Jurkat, Clone E6-1 (cell line): ENCODE measurements around the gene PNMA1. TPM values are rescaled to one million over a fixed set of nuclear protein-coding genes. Genes with fewer than 3 reads are reported as not detected.
A peak's percentile ranks its signal among the peaks of the same experiment; 100 is the strongest.

Experiments
- DNase-seq: peaks from one replicate; pipeline ENCODE4 v3.0.0-alpha.2; 2011; ENCODE audit warnings: low read depth, low spot score
- H3K4me3 ChIP-seq: 2 replicates; pipeline ENCODE4 v1.5.1; 2011; ENCODE audit warnings: mild to moderate bottlenecking, low read length, control low read depth, moderate library complexity
- polyA plus RNA-seq: library from polyadenylated mRNA; unstranded; fragments of >200 nt; gene quantifications from one replicate; pipeline ENCODE4 v1.2.1, GENCODE V29; 2012; ENCODE audit warnings: missing spikeins; ENCODE audit not compliant: insufficient read length, insufficient read depth

PNMA1 gene, protein sequence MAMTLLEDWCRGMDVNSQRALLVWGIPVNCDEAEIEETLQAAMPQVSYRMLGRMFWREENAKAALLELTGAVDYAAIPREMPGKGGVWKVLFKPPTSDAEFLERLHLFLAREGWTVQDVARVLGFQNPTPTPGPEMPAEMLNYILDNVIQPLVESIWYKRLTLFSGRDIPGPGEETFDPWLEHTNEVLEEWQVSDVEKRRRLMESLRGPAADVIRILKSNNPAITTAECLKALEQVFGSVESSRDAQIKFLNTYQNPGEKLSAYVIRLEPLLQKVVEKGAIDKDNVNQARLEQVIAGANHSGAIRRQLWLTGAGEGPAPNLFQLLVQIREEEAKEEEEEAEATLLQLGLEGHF
- polyA plus RNA-seq, result 21.7 TPM

DNA sequence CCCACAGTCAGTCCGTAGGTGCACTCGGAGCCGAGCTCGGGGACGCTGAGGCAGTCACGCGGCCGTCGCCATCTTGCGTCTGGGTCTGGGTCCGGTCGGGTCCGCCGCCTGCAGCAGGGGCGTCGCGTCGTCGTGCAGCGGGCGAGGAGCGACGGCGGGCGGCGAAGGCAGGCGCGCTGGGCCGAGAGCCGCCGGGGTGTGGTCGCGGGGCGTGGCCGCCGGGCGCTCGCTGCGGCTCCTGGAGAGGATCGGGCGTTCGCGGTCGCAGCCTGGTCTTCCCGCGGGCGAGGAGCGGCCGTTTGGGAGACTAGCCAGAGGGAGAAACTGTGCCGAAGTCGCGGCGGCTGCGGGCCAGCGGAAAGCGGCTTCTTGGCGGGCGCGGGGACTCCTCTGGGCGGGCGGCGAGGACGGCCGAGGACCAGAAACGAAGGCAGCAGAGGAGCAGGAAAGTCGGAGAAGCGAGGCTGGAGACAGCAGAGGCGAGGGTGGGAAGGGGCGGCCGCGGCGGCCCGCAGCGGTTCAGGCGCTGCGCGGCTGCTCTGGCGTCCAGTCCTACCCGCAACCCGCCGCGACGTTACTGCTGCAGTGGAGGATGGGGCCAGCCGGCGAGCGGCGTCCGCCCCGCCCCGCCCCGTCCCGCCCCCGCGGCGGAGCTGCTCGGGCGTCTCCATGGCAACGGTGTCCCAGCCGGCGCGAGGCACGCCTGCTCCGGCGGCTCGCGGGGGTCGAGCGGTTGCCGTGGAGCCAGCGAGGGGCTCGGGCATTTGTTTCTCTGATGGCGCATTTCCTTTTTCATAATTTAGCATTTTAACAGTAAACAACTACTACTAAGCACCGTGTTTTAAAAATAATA, at the start of gene PNMA1:
TSS of gene PNMA1 (minus strand) at position 582 of the 853 bp plus-strand sequence. CDS start 745 bp downstream, outside the sequence.
- DNase-seq, result peak; percentile 45
- H3K4me3 ChIP-seq, result peak within 1 kb of the TSS; percentile 66

DNA sequence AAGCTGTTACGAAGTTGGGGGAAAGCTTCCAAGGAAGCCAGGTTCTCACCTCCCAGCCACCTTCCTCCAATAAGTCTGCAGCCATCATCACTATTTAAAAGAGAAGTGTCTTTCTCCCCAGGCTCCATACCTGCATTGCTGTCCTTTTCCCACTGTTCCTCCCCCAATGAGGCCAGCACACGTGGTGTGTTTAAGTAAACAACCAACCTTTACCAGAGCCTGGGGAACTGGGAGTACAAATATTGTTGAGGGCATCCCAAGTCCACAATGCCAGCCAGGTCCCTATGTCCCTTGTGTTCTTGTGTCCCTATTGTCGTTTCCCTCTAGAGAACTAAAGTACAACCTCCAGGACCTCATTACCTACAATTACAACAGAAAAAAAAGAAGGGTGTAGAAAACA, 49.2 kb upstream of the PNMA1 start:
- no peak for DNase-seq
- H3K4me3 ChIP-seq, result no peak overlapping the region

DNA sequence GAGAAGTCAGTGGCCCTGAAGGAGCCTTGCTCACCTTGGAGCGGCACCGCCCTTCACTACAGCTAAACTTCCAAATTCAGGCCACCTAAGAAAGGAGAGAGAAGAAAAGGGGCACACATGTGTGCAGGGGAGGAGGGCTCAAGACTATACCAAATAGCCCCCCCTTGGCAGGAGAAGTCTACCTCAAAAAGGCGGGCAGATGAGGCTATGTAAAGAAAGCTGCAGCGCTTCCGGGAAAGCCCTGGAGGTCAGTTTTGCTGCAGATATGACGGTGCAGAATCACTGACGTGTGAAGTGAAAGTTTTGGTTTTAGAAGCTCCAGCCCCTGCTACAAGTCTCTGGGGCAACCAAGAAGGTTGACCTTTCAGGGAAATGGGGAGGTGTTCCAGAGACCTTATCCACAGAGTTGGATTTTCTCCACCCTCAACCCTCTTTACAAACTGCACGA, 48.2 kb upstream of the PNMA1 start:
- no peak for DNase-seq
- no peak overlapping the region for H3K4me3 ChIP-seq

DNA sequence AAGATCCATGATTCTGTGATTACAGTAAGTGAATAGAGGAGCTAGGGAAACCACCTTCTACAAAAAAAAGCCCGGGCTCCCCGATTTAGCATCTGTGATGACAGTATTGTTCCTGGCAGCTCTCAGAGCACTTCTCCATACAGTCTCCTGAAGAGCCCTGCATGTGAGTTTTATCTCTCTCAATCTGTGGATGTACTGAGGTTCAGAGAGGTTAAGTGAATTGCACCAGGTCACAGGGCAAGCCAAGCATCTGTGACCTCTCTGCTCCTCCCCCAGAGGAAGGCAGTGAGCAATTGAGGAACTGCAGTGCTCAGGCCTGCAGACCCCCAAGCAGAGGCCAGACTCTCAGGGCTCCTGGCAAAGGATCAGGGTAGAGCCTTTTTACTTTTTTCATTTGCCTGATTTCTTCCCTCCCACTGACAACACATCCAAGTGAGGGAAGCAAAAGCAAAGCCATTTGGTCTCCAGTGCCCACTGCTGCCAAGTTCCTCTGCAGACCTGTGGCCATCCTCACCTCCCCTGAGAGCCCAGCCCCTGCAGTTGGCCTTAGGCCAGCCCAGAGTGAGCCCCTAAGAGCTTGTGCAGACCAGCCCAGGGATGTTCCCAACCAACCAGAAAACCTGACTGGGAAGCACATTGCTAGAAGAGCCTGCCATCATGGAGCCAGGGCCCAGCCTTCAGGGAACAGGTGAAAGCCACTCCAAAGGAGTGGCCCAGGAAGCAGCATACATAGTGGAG, 47.6 kb upstream of the PNMA1 start:
- DNase-seq, result no peak
- no peak overlapping the region for H3K4me3 ChIP-seq

DNA sequence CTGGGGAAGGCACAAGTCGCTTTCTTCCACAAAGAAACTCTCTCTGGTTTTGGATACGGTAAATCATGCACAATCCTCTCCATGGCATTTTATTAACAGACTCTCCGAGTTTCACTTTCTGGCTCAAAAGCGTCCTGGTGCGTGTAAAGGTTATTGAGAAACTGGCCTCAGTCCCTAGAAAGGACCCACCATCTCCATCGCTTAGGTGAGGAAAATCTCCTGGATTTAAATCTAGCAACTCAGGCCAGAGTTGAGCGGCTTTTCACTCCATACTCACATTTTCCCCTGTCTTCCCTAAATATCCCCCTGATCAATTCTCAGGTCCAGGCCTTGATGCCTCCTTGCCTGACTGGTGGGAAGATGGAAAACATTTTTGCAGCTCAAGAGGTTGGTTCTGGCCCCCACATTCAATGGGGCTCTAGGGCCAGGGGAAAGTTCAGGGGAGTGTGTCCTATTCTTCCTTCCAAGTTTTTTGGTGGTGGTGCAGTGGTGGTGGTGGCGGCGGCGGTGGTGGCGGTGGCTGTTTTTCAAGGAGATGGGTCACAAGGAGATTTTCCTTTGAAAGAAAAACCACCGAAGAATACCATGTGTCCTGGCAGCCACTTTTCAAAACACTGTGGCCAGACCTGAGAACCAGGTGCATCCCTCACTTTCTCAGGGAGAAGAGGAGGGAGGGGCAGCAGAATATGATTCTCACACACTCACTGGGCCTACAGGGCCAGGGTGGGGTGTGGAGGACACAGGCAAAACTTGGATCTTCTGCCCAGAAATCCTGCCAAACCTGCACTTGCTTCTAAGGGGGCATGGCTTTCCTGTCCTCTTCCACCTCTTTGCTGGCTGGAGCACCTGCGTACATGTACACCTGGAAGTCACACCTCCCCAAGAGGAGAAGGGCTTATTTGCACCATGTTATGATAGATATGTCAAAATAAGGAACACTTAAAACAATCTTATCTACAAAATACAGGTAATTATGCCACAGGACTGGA, 46.7 kb upstream of the PNMA1 start:
- no peak for DNase-seq
- H3K4me3 ChIP-seq, result peak overlapping the region; percentile 85

DNA sequence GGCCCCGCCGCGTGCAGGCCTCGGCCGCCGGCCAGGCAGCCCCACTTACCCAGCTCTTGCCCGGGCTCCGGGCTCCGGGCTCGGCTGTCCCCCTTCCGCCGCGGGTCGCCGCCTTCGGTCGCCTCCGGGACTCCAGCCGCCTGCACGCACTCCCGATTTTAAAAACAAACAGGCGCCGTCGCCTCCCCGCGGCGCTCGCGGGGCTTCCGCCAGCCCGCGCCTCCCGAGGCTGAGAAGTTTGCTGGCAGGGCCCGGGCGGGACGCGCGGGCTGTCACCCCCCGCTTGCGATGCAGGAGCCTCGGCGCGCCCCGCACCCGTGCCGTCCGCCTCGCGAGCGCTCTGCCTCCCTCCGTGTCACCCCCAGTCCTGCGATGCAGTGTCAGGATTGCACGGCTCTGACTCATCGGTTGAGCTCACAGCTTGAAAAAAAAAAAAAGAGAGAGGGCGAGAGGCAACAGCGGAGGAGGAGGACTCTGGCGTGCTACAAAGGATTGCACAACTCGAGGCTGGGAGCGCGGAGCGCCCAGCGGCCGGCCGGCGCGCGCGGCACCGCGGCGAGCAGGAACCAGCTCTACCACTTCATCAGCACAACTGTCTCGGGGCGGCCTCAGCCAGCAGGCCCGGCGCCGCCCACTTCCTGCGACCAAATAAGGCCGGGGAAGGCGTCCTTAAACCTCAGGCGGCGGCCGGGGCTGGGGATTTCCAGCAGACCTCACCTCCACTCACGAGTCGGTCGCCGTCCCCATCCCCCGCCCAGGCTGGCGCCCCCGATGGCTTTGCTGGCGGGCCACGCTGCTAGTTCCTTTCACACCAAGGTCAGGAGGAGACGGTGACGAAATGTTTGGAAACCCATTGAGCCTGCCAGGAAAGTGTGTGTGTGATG, 45.8 kb upstream of the PNMA1 start:
- H3K4me3 ChIP-seq, result peak overlapping the region; percentile 85
- peak; percentile 90 for DNase-seq

DNA sequence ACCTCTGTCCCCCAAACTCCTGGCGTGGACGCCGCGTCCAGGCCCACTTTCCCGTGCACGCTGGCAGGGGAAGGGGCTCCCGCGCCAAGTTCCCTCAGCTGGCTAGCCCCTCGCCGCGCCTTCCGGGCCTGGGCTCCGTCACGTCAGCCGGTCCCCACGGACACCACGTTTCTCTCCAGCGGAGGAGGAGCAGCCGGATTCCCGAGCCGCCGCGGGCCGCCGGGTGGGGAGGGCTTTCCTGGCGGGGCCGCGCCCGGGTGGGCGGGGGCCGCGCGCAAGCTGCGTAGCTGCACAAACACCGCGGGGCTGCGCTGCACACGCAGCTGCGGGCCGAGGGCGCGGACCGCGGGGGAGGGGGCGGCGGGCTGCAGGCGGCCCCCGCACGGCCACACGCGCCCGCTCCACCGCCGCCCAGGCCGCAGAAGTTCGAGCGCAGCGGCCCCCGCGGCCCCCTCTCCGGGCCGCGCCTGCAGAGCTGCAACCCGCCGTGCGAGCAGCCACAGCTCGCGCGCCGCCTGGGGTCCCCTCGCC, 45.1 kb upstream of the PNMA1 start:
- DNase-seq, result no peak
- peak overlapping the region; percentile 85 for H3K4me3 ChIP-seq

DNA sequence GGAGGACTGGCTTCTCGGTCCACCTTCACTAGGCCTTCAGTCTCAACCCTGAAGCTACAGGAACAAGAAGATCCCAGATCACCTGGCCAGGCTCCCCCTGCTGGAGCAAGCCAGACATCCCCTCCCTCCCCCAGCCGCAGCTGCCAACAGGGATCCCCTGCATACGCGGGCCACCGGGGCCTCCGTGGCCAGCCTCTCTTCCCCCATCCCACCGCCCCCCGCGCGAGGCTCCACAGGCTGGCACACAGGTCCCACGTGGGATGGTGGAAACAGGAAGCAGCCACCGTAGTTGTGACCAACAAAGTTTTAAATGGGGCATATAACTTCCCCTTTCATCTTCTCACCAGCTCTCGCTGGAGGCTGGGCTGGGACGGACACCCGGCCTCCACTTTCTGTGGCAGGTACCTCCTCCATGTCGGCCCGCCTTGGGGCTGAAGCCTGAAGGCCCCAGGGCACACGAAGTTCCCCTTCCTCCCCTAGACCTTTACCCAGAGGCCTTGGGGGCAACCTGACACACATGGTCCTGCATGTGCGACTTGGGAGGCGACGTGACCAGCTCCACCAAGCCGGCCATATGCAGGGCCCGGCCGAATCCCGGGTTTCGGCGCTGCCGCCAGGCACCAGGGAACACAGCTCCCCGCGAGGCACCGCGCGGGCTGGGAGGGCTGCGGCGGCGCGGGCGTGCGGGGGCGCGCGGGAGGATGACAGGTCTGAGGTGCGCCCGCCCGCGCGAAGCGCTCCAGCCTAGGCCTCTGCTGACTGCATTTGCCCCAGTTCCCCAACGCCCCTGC, 44.4 kb upstream of the PNMA1 start:
- H3K4me3 ChIP-seq, result peak overlapping the region; percentile 85
- peak; percentile 79 for DNase-seq

DNA sequence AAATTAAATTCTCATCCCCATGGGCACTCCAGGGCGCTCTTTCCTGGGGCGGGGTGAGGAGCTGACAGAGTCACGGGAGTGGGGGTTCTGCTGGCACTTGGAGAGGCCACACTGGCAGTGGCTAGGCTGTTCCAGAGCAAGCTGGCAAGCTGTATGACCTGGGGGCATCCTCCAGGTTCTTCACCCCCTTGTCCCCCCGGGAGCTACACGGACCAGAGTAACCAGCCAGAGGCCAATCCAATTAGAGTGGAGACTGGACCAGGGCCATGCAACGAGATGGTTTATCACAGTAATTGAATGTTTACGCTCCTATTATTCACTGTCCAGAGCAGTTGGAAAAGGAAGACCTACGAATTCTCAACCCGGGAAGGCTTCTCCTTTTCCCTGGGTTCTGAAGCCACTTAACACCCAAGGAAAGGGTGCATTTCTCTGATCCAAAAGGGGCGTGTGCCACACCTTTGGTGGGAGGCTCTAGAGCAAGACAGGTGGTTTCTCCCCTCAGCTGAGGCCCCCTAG, 43.8 kb upstream of the PNMA1 start:
- no peak for DNase-seq
- H3K4me3 ChIP-seq, result peak overlapping the region; percentile 85

DNA sequence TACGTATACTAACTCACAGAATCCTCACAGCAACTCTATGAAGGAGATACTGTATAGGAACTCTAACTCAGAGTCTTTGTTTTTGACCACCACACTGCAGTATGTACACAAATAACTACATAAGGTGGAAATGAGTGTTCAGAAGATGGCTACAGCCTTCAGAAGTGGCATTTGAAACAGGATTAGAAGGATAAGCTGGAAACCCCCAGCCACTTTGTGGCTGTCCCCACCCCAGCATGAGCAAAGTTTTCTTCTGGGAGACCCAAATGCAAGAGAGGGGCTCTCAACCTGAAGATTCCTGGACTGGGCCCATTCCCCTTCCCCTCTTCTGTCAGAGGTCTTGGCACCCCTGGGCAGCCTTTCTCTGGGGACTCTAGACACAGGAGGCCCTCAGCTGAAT, 43.2 kb upstream of the PNMA1 start:
- H3K4me3 ChIP-seq, result peak overlapping the region; percentile 85; the same call in 1 of the 2 replicates
- no peak for DNase-seq

DNA sequence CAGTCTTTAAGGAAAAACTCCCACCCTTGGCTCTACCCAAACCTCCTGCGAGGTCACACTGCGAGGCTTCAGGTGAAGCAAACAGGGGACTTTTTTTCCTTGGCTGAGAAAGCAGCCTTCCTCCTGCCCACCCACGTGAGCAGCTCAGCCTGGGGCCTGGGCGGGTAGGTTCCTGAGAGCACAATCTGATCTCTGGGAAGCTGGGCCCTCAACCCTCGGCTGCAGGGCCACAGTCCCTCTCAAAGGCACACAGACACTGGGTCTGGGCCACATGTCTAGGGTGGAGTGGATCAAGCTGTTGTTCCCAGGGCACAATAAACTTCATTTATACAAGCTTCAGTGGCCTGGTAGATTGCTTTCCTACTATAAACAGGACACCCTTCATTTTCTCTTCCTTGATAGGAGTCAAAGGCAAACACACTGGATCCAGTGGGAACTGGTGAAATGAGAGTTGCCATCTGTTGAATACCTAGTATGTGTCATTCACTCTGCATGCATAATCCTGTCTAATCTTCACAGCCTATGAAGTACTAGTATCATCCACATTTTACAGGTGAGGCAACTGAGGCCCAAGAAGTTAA, 41.3 kb upstream of the PNMA1 start:
- no peak for DNase-seq
- peak overlapping the region; percentile 55 for H3K4me3 ChIP-seq

DNA sequence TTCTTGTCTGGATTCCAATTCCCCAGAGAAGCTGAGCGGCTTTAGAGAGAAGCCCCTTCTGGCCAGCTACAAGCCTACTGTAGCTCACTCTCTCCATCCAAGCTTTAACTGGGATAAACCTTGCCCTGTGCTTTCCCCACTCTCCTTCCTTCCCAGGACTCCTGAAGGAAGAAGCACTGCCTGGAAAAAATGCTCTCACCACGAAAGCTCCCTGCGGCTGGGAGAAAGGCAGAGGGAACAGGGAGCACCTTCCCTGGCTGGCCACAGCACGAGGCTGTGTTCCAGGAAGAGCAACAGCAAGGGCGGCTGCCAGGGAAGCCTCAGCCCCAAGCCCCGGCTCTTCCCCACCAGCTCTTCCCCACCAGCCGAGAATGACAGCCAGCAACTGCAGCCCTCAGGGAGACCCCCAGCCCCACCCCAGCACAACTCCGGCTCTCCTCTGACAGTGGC, 40.8 kb upstream of the PNMA1 start:
- H3K4me3 ChIP-seq, result peak overlapping the region; percentile 55

DNA sequence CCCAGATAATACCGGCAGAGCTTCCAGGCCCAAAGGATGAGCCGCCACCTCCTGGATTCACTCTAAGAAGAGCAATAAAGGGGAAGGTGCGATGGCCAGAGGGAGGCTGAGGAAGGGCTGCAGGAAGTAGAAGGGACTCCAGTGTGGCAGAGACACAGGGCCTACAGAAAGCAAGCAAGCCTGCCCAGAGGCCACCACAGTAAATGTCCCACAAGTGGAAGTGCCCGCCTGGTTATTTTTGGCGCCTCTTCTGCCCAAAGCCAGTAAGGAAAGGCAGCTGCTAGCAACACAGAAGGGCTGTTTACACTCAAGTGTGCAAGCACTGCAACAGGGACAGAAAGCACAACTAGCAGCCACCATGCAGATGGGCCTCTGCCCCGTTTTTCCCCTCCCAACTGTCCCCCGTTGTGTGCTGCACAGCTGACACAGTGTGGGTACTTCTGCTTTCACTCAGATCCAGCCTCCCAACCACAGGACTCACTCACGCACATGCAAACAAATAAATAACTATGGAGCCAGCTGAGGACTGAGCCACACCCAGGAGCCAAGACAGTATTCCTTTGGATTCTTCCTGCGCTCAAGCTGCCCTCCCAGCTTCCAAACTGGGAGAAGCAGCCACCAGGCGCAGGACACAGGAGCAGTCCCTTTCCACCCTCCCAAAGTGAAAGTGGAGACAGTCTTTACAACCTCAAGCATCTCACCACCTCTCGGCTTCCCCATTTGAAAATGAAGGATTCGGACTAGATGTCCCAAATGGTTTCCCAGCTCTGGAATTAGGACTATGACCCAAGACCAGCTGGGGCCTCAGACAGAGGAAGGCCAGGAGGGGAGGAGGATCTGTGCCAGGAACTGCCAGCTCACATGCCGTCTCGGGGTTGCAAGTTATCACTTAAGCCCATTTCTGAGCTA, 40.0 kb upstream of the PNMA1 start:
- peak overlapping the region; percentile 55 for H3K4me3 ChIP-seq
- peak; percentile 66 for DNase-seq

More for the DNA sequence above, 40.8 kb upstream of the PNMA1 start:
- no peak for DNase-seq

DNA sequence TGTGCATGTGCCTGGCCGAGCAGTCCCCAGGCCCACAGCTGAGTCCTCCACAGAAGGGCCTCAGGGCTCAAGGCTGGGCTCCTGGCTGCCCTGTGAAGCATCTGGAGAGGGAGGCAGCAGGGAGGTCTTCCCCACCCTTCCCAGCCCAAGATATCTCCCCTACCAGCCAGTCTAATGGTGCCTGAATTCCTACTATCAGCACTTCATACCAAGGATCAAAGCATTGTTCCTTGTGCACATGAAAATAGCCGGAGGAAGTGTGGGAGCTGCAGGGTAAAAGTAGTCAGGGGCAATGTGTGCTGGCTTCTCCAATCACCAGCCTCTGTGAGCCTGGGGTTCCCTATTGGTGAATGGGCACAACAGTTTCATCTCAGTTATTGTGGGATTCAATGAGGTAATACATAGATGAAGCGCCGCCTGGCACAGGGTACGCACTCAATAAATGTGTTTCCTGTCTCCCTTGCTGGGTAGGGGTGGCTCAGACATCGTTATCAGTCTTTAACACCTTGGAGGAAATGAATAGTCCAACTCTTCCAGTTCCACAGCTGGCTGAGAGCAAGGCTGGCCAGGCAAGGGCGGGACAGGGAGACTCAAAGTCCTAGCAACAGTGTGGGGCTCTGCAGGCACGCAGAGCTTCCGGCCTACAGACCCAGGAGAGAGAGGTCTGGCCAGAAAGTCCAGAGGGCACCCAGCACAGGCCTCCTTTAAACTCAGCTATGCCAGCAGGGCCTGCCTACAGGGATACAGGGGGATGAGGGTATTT, 39.1 kb upstream of the PNMA1 start:
- peak; percentile 96 for DNase-seq
- H3K4me3 ChIP-seq, result peak overlapping the region; percentile 55
